CD14-positive monocyte (primary cell): Measurements from ENCODE around the gene OR2V2. TPM values are rescaled to one million over a fixed set of nuclear protein-coding genes. Genes with fewer than 3 reads are reported as not detected.

ENCODE experiments used
- DNase-seq, 3 donors: peaks; one replicate each; pipeline ENCODE4 v3.0.0-alpha.2; 2011 to 2022
- H2AFZ ChIP-seq: 2 replicates; pipeline ENCODE4 v1.6.0; 2012; ENCODE audit warnings: mild to moderate bottlenecking, low read depth, low read length, inconsistent platforms; ENCODE audit not compliant: insufficient read depth, poor library complexity, severe bottlenecking
- H3K27ac ChIP-seq, 2 donors: 1 replicate in 1 of 2; 2 replicates in 1 of 2; pipeline ENCODE4 v1.5.1; 2012 to 2013; ENCODE audit warnings: low read length in 2 of 2, control low read depth in 1 of 2, inconsistent platforms in 1 of 2, low read depth in 1 of 2, mild to moderate bottlenecking in 1 of 2
- H3K27me3 ChIP-seq, 2 donors: one replicate each; pipeline versions ENCODE4 v1.6.0 to v1.6.1; 2011 to 2013; ENCODE audit warnings: low read length in 2 of 2; ENCODE audit not compliant: control insufficient read depth in 2 of 2, insufficient read depth in 2 of 2
- H3K36me3 ChIP-seq, 2 donors: replicated peaks in 1 of 2; 1 replicate in 1 of 2; 2 replicates in 1 of 2; pipeline versions ENCODE4 v1.5.1 to v1.6.1; 2012 to 2013; ENCODE audit warnings: low read length in 2 of 2, control low read depth in 1 of 2, inconsistent platforms in 1 of 2, mild to moderate bottlenecking in 1 of 2; ENCODE audit not compliant: insufficient read depth in 2 of 2, control insufficient read depth in 1 of 2
- H3K4me1 ChIP-seq, 2 donors: 1 replicate in 1 of 2; 2 replicates in 1 of 2; pipeline versions ENCODE4 v1.5.1 to v1.6.1; 2012 to 2013; ENCODE audit warnings: low read length in 2 of 2, control low read depth in 1 of 2, inconsistent platforms in 1 of 2, mild to moderate bottlenecking in 1 of 2, moderate library complexity in 1 of 2; ENCODE audit not compliant: insufficient read depth in 2 of 2, control insufficient read depth in 1 of 2
- H3K4me2 ChIP-seq: replicated peaks from 2 replicates; pipeline ENCODE3; 2012; ENCODE audit warnings: low read length, moderate library complexity, mild to moderate bottlenecking; ENCODE audit not compliant: poor library complexity, severe bottlenecking; ENCODE audit errors: extremely low read depth
- H3K4me3 ChIP-seq, 3 experiments: fragments of 200-600 bp in 1 of 3; sonication (generic) in 1 of 3; replicated peaks in 1 of 3; 1 replicate in 2 of 3; 2 replicates in 1 of 3; pipeline ENCODE4 v1.5.1; 2011 to 2013; ENCODE audit warnings: low read length in 3 of 3, mild to moderate bottlenecking in 3 of 3, control low read depth in 2 of 3, low read depth in 2 of 3, inconsistent platforms in 1 of 3, moderate library complexity in 1 of 3
- H3K79me2 ChIP-seq: 2 replicates; pipeline ENCODE4 v1.6.0; 2012; ENCODE audit warnings: mild to moderate bottlenecking, control low read depth, inconsistent platforms, low read length, moderate library complexity; ENCODE audit not compliant: insufficient read depth
- H3K9ac ChIP-seq: 2 replicates; pipeline ENCODE4 v1.6.0; 2017; ENCODE audit warnings: low read length, mild to moderate bottlenecking; ENCODE audit not compliant: insufficient read depth, poor library complexity, severe bottlenecking
- H3K9me3 ChIP-seq, 2 donors: replicated peaks in 1 of 2; 1 replicate in 1 of 2; 2 replicates in 1 of 2; pipeline versions ENCODE4 v1.5.1 to v1.6.1; 2012 to 2013; ENCODE audit warnings: low read length in 2 of 2, control low read depth in 1 of 2; ENCODE audit not compliant: control insufficient read depth in 1 of 2, insufficient read depth in 1 of 2
- H4K20me1 ChIP-seq: 2 replicates; pipeline ENCODE4 v1.6.0; 2012; ENCODE audit warnings: mild to moderate bottlenecking, low read length, control low read depth, moderate library complexity; ENCODE audit not compliant: insufficient read depth
- H3K27ac Mint-ChIP-seq, 7 donors: one replicate each; pipeline ENCODE4 v1.8.0; 2020; ENCODE audit warnings: mild to moderate bottlenecking in 7 of 7, mixed read lengths in 7 of 7, moderate library complexity in 6 of 7, inconsistent platforms in 2 of 7
- H3K27me3 Mint-ChIP-seq, 3 donors: one replicate each; pipeline ENCODE4 v1.8.0; 2021 to 2022; ENCODE audit warnings: low read depth in 3 of 3, mild to moderate bottlenecking in 3 of 3, mixed read lengths in 3 of 3, moderate library complexity in 3 of 3, inconsistent platforms in 1 of 3
- H3K36me3 Mint-ChIP-seq, 2 donors: one replicate each; pipeline ENCODE4 v1.8.0; 2020; ENCODE audit warnings: mixed read lengths in 2 of 2, inconsistent platforms in 1 of 2, mild to moderate bottlenecking in 1 of 2
- H3K4me1 Mint-ChIP-seq: one replicate; pipeline ENCODE4 v1.8.0; 2020; ENCODE audit warnings: mild to moderate bottlenecking, mixed read lengths
- H3K4me3 Mint-ChIP-seq, 2 donors: one replicate each; pipeline ENCODE4 v1.8.0; 2020; ENCODE audit warnings: mild to moderate bottlenecking in 2 of 2, mixed read lengths in 2 of 2, moderate library complexity in 1 of 2
- H3K9me3 Mint-ChIP-seq, 7 donors: one replicate each; pipeline ENCODE4 v1.8.0; 2020 to 2022; ENCODE audit warnings: mixed read lengths in 7 of 7, mild to moderate bottlenecking in 6 of 7, moderate library complexity in 6 of 7, inconsistent platforms in 2 of 7
- CTCF ChIP-seq: fragments of 200-600 bp; IDR thresholded peaks from one replicate; pipeline ENCODE4 v1.8.0; 2022; ENCODE audit warnings: antibody characterized with exemption, mild to moderate bottlenecking
- WGBS: methylation state at CpG from one replicate; pipeline ENCODE4 v1.1.5; 2013; ENCODE audit warnings: missing lambda C conversion rate; ENCODE audit not compliant: insufficient coverage; 5-methylcytosine and 5-hydroxymethylcytosine counted together
- intact Hi-C, 2 donors: fragments of 100-400 bp; cut with micrococcal nuclease; formaldehyde crosslinking; loops; one replicate each; pipeline versions ENCODE4 v1.15.0 to v1.15.1; 2023
- polyA plus RNA-seq, 3 donors: library from polyadenylated mRNA; depleted of rRNA in 1 of 3; unstranded in 2 of 3; stranded (reverse) in 1 of 3; fragments of 300-500 nt in 2 of 3; fragments of >200 nt in 1 of 3; fragmentation: Illumina TruSeq in 2 of 3; gene quantifications; 1 replicate in 2 of 3; 2 replicates in 1 of 3; pipeline ENCODE4 v1.2.3, GENCODE V29; 2012 to 2021

The OR2V2 gene
- polyA plus RNA-seq, 3 donors, result not detected

GRCh38 chr5:181118369-181118768 lies 29.0 kb upstream of the OR2V2 start:
- no CpG with 5 or more reads among the region's 6 CpGs for WGBS
- H3K27ac Mint-ChIP-seq, result no peak overlapping the region
- Histone ChIP-seq H3K4me2 (no peak overlapping the region), H3K36me3 (no peaks in the 10 kb centered on the region), H3K79me2 (no peaks in the 10 kb centered on the region), H2AFZ (no peak overlapping the region), H3K4me3 (no peak overlapping the region), H3K27me3 (peaks cover 16 to 56% of the 10 kb centered on the region in 2 donors), H4K20me1 (no peaks in the 10 kb centered on the region), H3K4me1 (peaks cover 9 to 11% of the 10 kb centered on the region in 2 donors), H3K9me3 (peaks cover 11 to 18% of the 10 kb centered on the region in 2 donors), H3K27ac (no peak overlapping the region), H3K9ac (no peak overlapping the region)
- TF ChIP-seq CTCF, result no peak
- peaks cover 4% of the 10 kb centered on the region for H3K4me1 Mint-ChIP-seq
- intact Hi-C loops, result no loop called here
- peaks cover 47 to 70% (median 68%) of the 10 kb centered on the region in 3 donors for H3K27me3 Mint-ChIP-seq
- H3K9me3 Mint-ChIP-seq, result peaks cover 0 to 18% (median 14%) of the 10 kb centered on the region in 7 donors
- DNase-seq, result no peak
- H3K36me3 Mint-ChIP-seq, result peaks cover 0 to 1% of the 10 kb centered on the region in 2 donors
- peak overlapping the region in 1 of 2 donors; percentile 1 for H3K4me3 Mint-ChIP-seq

- Mint-ChIP-seq H3K4me1 (peaks cover 4% of the 10 kb centered on the region), H3K27me3 (peaks cover 44 to 67% (median 63%) of the 10 kb centered on the region in 3 donors), H3K9me3 (peaks cover 0 to 18% (median 11%) of the 10 kb centered on the region in 7 donors), H3K27ac (peak overlapping the region in 1 of 7 donors; percentile 56), H3K36me3 (peaks cover 0 to 1% of the 10 kb centered on the region in 2 donors), H3K4me3 (peak overlapping the region in 1 of 2 donors; percentile 12)
- TF ChIP-seq CTCF, result no peak
- Histone ChIP-seq H3K4me2 (no peak overlapping the region), H3K9me3 (peaks cover 11 to 15% of the 10 kb centered on the region in 2 donors), H3K4me3 (no peak overlapping the region), H3K4me1 (peaks cover 9 to 11% of the 10 kb centered on the region in 2 donors), H4K20me1 (no peaks in the 10 kb centered on the region), H3K27ac (no peak overlapping the region), H3K36me3 (no peaks in the 10 kb centered on the region), H3K27me3 (peaks cover 16 to 52% of the 10 kb centered on the region in 2 donors), H3K9ac (no peak overlapping the region), H2AFZ (no peak overlapping the region), H3K79me2 (no peaks in the 10 kb centered on the region)
- intact Hi-C loops, result no loop called here
- DNase-seq, result no peak
- WGBS, result 93% methylated on average over 8 of the region's 8 CpGs
These were observed 28.3 kb upstream of the OR2V2 start for GRCh38 chr5:181119105-181119504.
